BJ (cell line): ENCODE measurements around the gene PCNT. TPM values are rescaled to one million over a fixed set of nuclear protein-coding genes. Genes with fewer than 3 reads are reported as not detected.

ENCODE experiments used
- CTCF ChIA-PET: fragments of 350-600 bp; formaldehyde crosslinking; extraction: SDS; loops from one replicate; lab custom pipeline; 2021; ENCODE audit warnings: antibody characterized with exemption, inconsistent platforms; lab: Yijun Ruan, JAX
- POLR2A ChIA-PET: fragments of 300-600 bp; sonication (Branson Sonifier 250); formaldehyde crosslinking; extraction: SDS; loops from one replicate; lab custom pipeline; 2021; ENCODE audit warnings: antibody characterized with exemption; lab: Charles Lee
- DNase-seq: peaks from one replicate; pipeline ENCODE4 v3.0.0-alpha.2; 2011; ENCODE audit warnings: low read depth
- H3K27me3 ChIP-seq: 2 replicates; pipeline ENCODE4 v1.6.0; 2011; ENCODE audit warnings: low read length; ENCODE audit not compliant: control insufficient read depth, insufficient read depth
- H3K36me3 ChIP-seq: 2 replicates; pipeline ENCODE4 v1.5.1; 2011; ENCODE audit warnings: low read length; ENCODE audit not compliant: control insufficient read depth, insufficient read depth
- H3K4me3 ChIP-seq: 2 replicates; pipeline ENCODE4 v1.5.1; 2011; ENCODE audit warnings: low read depth, mild to moderate bottlenecking, control low read depth, low read length
- CTCF ChIP-seq: IDR thresholded peaks from 2 replicates; pipeline ENCODE4 v1.5.1; 2011; ENCODE audit warnings: low read depth, mild to moderate bottlenecking, control low read depth, inconsistent platforms, low read length, moderate library complexity; ENCODE audit not compliant: insufficient read depth
- polyA plus RNA-seq: library from polyadenylated mRNA; depleted of rRNA; stranded (reverse); fragments of >200 nt; gene quantifications from 2 replicates; pipeline ENCODE4 v1.2.3, GENCODE V29; 2011

PCNT gene
- polyA plus RNA-seq, 1 experiment, result 11.0 TPM

GRCh38 chr21:46411691-46412090 is 87.7 kb downstream of the PCNT start:
- TF ChIP-seq CTCF, result no peak
- ChIA-PET POLR2A (no interaction called here), CTCF (interaction anchor here (0.7 kb wide), 1 partner anchor 9 kb away, joined by 3 read pairs; no protein-coding TSS in a partner anchor)
- no peaks in the 10 kb centered on the region for H3K27me3 ChIP-seq
- no peak overlapping the region for H3K4me3 ChIP-seq
- H3K36me3 ChIP-seq, result peaks cover 18% of the 10 kb centered on the region
- no peak for DNase-seq

GRCh38 chr21:46412521-46413364 is 88.8 kb downstream of the PCNT start:
- no peak for TF ChIP-seq CTCF
- Histone ChIP-seq H3K27me3 (no peaks in the 10 kb centered on the region), H3K36me3 (peaks cover 19% of the 10 kb centered on the region), H3K4me3 (no peak overlapping the region)
- no peak for DNase-seq
- CTCF ChIA-PET, result interaction anchor here (0.5 to 0.7 kb wide), 2 partner anchors 10 to 54 kb away, joined by 3 read pairs; no protein-coding TSS in a partner anchor
- POLR2A ChIA-PET, result no interaction called here

- no peak for TF ChIP-seq CTCF
- CTCF ChIA-PET, result no interaction called here
- POLR2A ChIA-PET, result no interaction called here
- H3K27me3 ChIP-seq, result no peaks in the 10 kb centered on the region
- no peak for DNase-seq
- peaks cover 19% of the 10 kb centered on the region for H3K36me3 ChIP-seq
- H3K4me3 ChIP-seq, result no peak overlapping the region
These were observed 89.4 kb downstream of the PCNT start for GRCh38 chr21:46413365-46413696.

GRCh38 chr21:46414965-46415275 is 91.0 kb downstream of the PCNT start:
- TF ChIP-seq CTCF, result no peak
- ChIA-PET CTCF (no interaction called here), POLR2A (no interaction called here)
- DNase-seq, result no peak
- Histone ChIP-seq H3K27me3 (no peaks in the 10 kb centered on the region), H3K36me3 (peaks cover 21% of the 10 kb centered on the region), H3K4me3 (no peak overlapping the region)

- ChIA-PET POLR2A (no interaction called here), CTCF (no interaction called here)
- Histone ChIP-seq H3K4me3 (no peak overlapping the region), H3K27me3 (no peaks in the 10 kb centered on the region), H3K36me3 (peaks cover 17% of the 10 kb centered on the region)
- TF ChIP-seq CTCF, result no peak
- DNase-seq, result no peak
These were observed 92.6 kb downstream of the PCNT start for GRCh38 chr21:46416551-46416950.
